GM18498 (cell line): ENCODE measurements around the gene FAM241A.
"Not testable (repeated sequence)": the region's sequence is repeated elsewhere in the genome, so short reads cannot be mapped to it uniquely, and the experiment has no call there.

ENCODE experiments used
- ATAC-seq: cut with Tn5 transposase; IDR thresholded peaks from one replicate; pipeline ENCODE4 v1.9.1; 2021; ENCODE audit warnings: mild to moderate bottlenecking, moderate library complexity; ENCODE audit not compliant: unreplicated experiment

Gene FAM241A

DNA sequence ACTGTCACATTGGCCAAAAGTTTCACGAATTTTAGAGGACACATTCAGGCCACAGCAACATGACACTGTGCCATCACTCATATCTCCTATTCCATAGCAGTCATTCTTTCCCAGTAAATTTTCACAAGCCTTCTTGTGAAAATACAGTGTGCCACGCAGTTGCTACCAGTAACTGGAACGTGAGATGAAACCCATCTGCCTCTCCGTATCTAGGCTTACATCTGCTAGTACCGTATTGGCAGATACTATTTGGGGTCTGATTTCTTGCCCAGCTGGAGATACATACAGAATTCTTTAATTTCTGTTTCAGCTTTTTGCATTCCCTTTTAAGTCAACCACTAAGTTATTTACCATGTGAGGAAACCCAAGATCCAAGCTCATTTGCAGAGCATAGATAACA lies 8.7 kb upstream of the FAM241A start:
- ATAC-seq = no peak

DNA sequence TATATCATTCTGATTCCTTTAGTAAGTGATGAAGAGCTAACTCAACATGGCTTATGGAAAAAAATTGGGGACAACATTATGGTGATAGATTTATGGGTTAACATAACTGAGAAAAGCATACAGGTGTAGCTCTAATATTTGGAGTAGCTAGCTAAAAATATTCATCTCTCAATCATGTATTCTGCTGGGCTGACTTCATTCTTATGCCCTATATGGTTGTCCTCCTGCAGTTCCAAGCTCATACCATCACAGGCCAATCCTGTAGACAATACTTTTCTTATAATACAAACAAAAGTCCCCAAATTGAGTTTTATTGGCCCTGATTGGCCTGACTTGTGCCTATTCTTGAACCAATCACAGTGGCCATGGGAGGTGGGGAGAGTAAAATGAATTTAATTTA lies 6.7 kb upstream of the FAM241A start:
- ATAC-seq = no peak

DNA sequence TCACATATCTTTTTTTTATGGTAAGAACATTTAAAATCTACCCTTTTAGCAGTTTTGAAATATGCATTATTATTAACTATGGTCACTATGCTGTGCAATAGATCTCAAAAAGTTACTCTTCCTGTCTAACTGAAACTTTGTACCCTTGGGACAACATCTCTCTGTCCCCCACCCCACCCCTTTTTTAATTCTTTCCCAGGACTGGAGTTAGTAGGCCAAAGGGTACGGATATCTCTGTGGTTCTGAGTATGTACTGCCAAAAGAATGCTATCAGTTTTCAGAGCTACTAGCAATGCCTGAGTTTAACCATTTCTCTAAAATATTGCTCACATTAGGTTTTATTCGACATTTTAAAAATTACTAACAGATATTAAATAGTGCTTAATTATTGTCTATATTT lies 4.7 kb upstream of the FAM241A start:
- ATAC-seq = no peak

DNA sequence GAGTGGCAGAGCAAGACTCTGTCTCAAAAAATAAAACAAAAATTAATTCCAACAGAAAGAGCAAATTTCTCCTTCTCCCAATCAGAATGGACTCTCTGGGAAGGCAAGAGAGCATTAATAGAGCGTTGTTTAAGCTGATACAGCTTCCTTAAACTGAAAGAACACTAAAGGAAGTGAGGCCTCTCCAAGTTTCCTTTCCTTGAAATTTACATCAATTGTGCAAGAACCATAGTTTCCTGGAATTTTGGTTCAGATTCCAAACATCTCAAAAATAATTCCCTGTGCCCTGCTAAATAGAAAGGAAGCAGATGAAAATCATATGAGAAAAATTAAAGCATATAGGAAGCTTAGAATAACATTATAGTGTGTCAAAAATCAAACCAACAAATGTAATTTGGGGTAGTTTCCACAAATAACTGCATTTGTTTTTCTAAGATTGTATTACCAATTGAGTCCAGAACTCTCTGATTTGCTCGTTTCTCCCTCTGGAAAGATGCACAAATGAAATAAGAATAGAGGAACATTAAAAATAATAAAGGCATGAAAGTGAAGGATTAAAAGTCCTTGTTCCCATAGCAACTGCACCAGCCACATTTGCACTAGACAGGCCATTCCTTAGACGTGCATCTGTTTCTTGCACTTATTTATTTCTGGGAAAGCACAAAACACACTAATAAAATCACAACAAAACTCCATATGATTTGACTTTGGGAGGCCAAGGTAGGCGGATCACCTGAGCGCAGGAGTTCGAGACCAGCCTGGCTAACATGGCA lies 3.7 kb upstream of the FAM241A start:
- no peak for ATAC-seq

DNA sequence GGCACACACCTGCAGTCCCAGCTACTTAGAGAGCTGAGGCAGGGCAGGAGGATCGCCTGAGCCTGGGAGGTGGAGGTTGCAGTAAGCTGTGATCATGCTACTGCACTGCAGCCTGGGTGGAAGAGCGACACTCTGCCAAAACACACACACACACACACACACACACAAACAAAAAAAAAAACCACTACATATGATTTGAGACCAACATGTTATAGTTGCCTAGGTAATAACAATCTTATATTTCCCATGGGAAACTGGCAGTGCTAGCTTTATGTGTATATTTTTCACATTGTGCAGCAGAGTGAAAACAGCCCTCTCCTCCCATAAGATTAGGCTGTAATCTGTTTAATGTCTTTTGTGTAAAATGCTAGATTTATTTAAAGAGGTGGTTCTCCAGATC lies 3.1 kb upstream of the FAM241A start:
- no peak for ATAC-seq

DNA sequence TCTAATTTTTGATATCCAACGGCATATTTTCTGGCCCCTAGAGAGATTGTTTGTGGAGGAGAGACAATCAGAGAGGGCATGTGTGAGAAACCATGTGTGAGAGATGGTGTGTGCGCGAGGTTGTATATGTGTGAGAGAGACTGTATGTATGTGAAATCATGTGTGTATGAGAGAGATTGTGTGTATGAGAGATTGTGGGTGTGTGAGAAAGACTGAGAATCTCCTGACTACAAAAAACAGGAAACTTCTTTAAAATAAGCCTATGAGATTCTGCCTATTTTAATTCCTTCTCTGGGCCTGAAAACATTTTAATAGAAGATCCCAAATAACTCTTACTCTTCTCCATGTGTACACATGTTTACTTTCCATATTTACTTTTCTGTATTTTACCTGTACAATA lies 1.5 kb upstream of the FAM241A start:
- no peak for ATAC-seq

DNA sequence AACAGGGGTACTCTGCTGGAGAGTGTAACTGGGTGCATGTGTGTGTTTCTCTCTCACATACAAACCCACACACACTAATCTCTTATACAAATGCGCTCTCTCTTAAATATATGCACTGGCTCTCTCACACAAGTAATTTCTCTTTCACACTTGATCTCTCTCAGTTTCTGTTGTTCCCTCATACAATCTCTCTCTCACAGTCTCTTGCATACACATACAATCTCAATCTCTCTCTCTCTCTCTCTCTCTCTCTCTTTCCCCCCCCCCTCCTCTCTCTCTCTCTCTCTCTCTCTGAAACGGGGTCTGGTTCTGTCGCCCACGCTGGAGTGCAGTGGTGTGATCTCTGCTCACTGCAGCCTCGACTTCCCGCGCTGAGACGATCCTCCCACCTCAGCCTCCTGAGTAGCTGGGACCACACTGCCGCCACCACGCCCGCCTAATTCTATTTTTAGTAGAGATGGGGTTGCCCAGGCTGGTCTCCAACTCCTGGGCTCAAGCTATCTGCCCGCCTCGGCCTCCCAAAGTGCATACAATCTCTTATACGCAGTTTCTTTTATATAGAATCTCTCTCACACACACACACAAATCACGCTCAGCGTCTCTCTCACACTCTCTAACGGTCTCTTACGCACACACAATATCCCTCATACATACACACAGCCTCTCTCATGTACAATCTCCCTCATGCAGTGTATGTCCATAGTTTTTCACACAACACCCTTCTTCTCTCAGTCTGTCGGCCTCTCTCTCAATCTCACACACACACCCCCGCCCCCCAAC lies 518 bp upstream of the FAM241A start:
- no peak for ATAC-seq

DNA sequence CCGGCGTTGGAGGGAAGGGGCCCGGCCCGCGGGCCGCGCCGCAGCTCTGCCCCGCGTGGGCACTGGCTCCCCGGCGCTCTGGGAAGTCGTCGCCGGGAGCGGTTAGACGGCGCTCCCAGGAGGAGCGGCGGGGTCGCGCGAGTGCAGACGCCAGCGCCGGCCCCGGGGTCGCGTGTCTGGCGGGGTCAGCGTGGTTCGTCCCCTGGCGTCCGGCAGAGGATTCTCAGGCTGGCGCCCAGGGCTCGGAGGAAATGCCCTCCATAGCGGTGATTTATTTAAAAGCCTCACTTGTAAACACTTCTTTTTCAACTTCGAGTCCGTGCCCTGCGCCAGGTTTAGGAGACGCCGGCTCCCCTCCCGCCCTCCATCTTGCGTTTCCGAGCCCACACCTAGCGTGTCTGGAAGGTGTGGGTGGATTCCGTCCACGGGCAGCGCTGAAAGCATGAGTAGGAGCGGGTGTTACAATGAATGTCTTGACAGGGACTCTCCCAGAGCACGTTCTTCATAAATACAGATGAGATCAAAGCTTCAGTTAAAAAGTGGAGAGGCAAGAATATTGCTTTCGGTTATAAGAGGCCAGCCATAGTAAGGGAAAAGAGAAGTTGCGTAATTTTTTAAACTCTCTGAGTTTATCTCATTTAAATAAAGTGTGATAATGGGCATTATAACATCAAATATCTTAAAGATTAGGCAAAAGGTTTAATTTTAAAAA lies 692 bp downstream of the FAM241A start:
- ATAC-seq = peak; percentile 58

DNA sequence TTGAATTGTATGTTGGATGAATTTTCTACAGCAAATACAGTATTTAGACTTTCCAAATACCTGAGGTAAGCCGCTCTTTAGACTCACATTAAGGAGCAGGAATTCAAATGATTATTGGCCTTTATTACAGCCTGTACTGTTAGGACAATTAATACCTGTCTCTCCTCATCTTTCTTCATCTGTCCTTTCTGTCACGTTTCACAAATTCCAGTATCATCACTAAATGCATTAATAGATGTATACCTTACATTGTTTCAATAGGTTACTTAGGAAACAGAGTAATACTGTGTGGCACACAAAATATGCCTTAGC lies 1.2 kb downstream of the FAM241A start:
- no peak for ATAC-seq

DNA sequence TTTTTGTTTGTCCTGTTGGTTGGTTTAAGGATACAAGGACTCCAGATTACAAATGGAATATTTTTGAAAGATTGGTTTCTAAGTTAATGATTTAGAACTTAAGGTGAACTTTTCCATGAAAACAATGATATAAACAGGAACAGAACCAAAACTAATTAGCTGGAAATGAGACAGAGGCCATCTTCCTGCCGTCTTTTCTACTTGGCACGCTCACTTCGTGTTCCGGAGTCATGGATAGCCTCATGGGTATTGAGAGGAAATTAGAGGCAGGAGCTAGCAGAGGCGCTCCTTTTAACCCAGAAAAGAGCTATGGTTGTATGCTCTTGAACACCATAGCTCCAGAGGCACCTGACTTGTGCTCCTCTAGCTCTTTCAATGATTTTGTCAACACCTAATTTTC lies 2.4 kb downstream of the FAM241A start:
- no peak for ATAC-seq

DNA sequence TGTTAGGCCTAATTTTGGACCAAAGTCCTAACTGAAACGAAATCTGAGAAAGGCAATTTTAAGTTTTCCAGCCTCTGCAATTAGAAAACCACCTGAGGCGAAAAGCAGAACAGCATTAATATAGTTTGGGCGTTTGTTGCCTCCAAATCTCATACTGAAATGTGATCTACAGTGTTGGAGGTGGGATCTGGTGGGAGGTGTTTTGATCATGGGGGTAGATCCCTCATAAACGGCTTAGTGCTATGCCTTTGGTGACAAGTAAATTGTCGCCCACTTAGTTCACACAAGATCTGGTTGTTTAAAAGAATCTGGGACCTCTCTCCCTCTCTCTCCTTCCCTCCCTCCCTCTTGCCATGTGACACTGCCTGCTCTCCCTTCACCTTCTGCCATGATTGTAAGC lies 5.7 kb downstream of the FAM241A start:
- ATAC-seq = no peak

DNA sequence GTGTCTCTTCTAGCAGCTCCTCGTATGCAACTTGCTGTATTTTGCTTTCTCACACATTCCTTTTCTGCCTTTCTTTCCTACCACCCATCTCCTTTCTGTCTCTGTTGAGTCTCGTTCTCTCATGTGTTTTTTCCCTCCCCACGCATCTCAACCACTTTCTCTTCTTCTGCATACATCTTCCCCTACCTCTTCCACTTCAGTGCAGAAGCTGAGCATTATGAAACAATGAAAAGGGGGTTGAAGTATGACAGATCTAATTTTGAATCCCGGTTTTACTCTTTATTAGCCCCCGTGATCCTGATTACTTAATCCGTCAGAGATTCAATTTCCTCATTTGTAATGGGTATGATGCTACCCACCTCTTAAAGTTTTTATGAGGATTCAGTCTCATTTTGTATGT lies 7.3 kb downstream of the FAM241A start:
- ATAC-seq = no peak

DNA sequence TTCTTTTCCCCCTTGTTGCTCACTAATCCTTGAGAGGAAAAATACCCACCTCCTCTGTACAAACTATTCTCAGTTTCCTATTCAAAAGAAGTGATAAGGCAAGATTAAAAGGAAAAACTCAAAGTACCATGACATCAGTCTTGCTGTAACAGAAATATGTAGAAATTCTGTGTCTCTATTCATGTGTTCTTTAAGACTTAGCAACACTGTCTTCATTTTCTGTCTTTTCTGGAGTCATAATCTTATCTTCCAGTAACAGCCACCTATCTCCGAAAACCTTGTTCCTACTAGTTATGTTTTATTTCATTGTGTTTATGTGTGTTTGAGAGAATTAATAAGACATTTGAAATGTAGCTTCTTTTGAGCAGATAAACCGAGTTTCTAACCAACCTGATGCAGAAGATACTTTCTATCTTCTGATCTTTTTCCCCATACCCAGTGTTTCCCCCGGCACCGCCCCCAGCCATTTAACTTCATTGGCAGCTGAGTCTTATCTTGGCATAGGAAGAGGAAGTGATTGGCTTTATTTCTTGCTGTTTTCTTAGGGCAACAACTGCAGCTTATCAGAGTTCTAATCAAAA lies 8.0 kb downstream of the FAM241A start:
- no peak for ATAC-seq

DNA sequence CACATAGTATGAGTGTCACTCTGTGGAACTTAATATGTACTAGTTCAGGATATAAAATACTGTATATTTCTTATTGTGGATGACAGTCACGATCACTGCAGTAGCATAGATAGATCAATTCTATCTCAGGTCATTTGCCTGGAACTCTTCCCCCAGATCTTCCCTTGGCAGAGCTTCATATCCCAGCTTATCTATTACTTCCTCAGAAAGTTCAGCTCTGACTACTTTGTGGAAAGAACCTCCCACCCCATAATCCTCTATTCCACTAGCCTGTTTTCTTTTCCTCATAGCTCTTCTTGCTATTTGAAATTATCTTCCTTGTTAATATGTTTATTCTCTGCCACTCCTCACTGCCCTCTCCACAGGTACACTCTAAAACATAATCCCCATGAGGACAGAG lies 10.9 kb downstream of the FAM241A start:
- ATAC-seq = no peak

DNA sequence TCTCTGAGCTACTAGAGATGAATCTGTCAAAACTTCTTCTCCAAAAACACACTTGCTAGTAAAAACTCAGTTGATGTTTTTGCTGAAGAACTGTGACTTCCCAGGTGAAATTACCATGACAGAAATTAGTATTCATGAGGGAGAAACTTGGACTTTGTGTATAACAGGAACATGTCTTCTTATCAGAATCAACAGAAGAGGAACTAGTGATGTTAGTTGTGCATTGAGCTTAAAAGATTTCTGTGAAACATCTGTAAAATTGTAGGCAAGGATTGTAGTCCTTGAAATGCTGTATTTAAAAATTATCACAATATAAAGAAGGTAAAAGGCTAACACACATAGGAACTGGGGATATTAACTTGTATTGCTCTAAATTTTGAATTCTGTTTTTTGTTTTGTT lies 11.3 kb downstream of the FAM241A start:
- no peak for ATAC-seq

DNA sequence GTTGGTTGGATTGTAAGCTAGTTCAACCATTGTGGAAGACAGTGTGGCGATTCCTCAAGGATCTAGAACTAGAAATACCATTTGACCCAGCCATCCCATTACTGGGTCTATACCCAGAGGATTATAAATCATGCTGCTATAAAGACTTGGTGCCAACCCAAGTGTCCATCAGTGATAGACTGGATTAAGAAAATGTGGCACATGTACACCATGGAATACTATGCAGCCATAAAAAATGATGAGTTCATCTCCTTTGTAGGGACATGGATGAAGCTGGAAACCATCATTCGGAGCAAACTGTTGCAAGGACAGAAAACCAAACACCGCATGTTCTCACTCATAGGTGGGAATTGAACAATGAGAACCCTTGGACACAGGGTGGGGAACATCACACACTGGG lies 18.5 kb downstream of the FAM241A start:
- not testable (repeated sequence) for ATAC-seq

DNA sequence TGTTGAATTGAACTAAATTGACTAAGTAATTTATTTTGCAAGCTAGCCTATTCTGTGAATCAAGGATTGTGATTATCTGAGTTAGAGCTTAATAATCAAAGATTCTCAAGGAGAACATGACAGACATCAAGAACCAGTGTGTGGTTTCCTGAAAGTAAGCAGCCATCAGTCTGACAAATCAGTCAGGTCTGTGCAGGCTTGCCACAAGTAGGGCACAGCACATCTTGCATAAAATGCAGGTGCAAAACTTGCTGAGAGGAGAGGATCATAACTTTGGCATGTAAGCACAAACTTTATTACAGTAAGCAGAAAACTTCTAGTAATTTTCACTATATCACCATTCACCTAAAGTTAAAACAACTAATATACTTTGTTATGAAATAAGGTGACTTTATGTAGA lies 22.5 kb downstream of the FAM241A start:
- ATAC-seq = no peak

DNA sequence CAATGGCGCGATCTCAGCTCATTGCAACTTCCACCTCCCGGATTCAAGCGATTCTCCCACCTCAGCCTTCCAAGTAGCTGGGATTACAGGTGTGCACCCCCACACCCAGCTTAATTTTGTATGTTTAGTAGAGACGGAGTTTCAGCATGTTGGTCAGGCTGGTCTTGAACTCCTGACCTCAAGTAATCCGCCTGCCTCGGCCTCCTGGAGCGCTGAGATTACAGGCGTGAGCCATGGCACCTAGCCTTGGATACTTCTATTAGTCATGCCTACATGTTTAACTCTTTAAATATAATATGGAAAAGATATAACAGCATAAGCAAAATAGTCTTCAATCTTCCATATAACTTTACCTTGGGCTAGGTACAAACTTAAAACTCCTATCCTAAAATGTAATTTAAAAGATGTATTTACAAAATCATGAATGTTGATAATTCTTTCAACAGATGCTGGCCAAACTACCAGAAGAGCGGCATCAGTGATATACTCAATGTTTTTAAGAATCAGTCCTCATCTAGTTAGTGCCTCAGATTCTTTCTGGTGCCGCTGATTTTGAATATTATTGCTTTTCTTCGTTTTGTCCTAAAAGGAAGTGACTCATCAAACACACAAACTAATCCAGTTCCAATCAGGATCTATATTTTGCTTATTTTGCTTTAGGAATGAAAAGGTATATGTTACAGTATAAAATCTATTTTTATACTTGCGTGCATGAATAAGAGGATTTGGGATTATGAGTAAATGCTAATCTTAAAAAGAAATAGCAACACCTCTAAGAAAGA lies 23.7 kb downstream of the FAM241A start:
- ATAC-seq = no peak

DNA sequence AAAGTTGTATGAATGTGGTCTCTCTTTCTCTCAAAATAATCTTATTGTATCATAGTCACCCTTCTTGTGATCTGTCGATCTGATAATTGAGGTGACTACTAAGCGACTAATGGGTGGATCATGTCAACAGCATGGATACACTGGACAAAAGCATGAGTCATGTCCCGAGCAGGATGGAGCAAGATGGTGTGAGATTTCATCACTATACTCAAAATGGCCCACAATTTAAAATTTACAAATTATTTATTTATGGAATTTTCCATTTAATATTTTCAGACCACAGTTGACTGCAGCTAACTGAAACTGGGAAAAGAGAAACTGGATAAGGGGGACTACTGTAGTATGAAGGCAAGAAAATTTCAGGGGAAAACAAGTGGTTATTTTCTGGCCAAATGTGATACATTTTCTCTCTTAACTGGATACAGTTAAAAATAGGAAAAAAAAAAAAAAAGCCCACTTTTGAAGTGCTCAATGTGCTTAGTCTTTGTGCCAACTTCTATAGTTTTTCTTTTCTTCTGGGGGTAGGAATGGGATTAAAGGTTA lies 25.3 kb downstream of the FAM241A start:
- no peak for ATAC-seq

DNA sequence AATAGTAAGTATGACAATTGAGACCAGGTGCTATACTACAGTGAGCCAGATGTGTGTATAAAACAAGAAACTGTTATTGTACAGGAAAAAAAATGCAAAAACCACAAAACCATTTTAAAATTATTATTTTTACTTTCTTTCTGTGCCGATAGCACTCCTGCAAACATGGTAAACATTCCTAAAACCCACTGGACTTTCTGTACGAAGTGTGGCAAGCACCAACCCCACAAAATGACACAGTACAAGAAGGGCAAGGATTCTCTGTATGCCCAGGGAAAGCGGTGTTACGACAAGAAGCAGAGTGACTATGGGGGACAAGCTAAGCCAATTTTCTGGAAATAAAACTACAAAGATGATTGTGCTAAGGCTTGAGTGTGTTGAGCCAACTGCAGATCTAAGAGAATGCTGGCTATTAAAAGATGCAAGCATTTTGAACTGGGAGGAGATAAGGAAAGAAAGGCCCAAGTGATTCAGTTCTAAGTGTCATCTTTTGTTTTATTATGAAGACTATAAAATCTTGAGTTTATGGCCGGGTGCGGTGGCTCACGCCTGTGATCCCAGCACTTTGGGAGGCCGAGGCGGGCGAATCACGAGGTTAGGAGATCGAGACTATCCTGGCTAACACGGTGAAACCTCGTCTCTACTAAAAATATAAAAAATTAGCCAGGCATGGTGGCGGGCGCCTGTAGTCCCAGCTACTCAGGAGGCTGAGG lies 26.0 kb downstream of the FAM241A start:
- not testable (repeated sequence) for ATAC-seq
